ENCODE measurements around the gene HCLS1.

Gene HCLS1

GRCh38 chr3:121626495-121626894, 34.2 kb downstream of the HCLS1 start:
- Histone ChIP-seq H3K4me3 (ENCODE audit: low read depth, low read length) (no peak overlapping the region), H3K27ac (no peak overlapping the region), H3K9me3 (ENCODE audit: severe bottlenecking) (no peaks in the 10 kb centered on the region), H3K36me3 (no peaks in the 10 kb centered on the region), H3K27me3 (ENCODE audit: insufficient read depth, low read depth, severe bottlenecking) (no peaks in the 10 kb centered on the region)
- no peak for DNase-seq
- TF ChIP-seq, protein P1, sequence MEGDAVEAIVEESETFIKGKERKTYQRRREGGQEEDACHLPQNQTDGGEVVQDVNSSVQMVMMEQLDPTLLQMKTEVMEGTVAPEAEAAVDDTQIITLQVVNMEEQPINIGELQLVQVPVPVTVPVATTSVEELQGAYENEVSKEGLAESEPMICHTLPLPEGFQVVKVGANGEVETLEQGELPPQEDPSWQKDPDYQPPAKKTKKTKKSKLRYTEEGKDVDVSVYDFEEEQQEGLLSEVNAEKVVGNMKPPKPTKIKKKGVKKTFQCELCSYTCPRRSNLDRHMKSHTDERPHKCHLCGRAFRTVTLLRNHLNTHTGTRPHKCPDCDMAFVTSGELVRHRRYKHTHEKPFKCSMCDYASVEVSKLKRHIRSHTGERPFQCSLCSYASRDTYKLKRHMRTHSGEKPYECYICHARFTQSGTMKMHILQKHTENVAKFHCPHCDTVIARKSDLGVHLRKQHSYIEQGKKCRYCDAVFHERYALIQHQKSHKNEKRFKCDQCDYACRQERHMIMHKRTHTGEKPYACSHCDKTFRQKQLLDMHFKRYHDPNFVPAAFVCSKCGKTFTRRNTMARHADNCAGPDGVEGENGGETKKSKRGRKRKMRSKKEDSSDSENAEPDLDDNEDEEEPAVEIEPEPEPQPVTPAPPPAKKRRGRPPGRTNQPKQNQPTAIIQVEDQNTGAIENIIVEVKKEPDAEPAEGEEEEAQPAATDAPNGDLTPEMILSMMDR (IDR thresholded peaks at IDR 0.05; ENCODE audit: low read depth, low read length) = no peak

GRCh38 chr3:121624147-121624899, 36.4 kb downstream of the HCLS1 start:
- TF ChIP-seq, protein P1 (IDR thresholded peaks at IDR 0.05; ENCODE audit: low read depth, low read length) = no peak
- Histone ChIP-seq H3K27ac (no peak overlapping the region), H3K9me3 (ENCODE audit: severe bottlenecking) (no peaks in the 10 kb centered on the region), H3K27me3 (ENCODE audit: insufficient read depth, low read depth, severe bottlenecking) (no peaks in the 10 kb centered on the region), H3K36me3 (no peaks in the 10 kb centered on the region), H3K4me3 (ENCODE audit: low read depth, low read length) (no peak overlapping the region)
- no peak for DNase-seq

GRCh38 chr3:121621491-121621890, 39.2 kb downstream of the HCLS1 start:
- no peaks in the 10 kb centered on the region for H3K27me3 ChIP-seq (ENCODE audit: insufficient read depth, low read depth, severe bottlenecking)
- H3K9me3 ChIP-seq (ENCODE audit: severe bottlenecking) = no peaks in the 10 kb centered on the region
- no peak overlapping the region for H3K27ac ChIP-seq
- H3K4me3 ChIP-seq (ENCODE audit: low read depth, low read length) = no peak overlapping the region
- TF ChIP-seq, protein P1 (IDR thresholded peaks at IDR 0.05; ENCODE audit: low read depth, low read length) = no peak
- no peak for DNase-seq
- H3K36me3 ChIP-seq = no peaks in the 10 kb centered on the region

DNA sequence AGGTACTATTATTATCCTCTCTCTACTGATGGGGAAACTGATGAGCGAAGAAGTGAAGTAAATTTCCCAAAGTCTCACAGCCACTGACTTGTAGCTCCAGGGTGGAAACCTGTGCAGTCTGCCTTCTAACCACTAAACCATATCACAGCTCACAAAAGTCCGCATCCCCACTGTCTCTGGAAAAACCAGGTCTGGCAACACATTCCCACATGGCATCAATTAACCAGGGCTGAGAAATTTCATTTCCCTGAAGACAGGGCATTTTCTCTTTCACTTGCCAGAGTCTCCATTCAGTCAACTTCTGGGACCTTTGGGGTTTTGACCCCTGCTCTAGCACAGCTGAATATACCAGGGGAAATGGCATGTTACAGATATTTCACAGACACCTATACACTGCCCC, 41.0 kb downstream of the HCLS1 start:
- no peak overlapping the region for H3K4me3 ChIP-seq (ENCODE audit: low read depth, low read length)
- TF ChIP-seq, protein P1 (IDR thresholded peaks at IDR 0.05; ENCODE audit: low read depth, low read length) = no peak
- no peak overlapping the region for H3K27ac ChIP-seq
- H3K9me3 ChIP-seq (ENCODE audit: severe bottlenecking) = no peaks in the 10 kb centered on the region
- no peaks in the 10 kb centered on the region for H3K27me3 ChIP-seq (ENCODE audit: insufficient read depth, low read depth, severe bottlenecking)
- H3K36me3 ChIP-seq = no peaks in the 10 kb centered on the region
- no peak for DNase-seq

DNA sequence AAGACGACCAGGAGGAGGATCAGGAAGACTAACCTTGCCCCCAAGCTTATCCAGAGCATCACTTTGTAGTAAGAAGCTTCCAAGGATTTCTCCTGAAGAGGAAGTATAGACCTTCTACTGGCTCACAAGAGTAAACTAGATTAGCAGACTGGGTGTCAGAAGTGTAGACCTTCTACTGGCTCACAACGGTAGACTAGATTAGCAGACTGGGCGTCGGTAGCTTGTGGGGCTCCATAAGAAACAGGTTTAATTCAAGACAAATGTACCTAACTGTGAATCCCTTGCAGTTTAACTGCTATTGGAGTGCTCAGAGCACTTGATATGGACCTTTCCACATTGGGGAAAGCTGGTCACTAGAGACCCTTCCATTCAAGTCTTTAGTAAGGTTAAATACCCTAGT, 54.6 kb downstream of the HCLS1 start:
- TF ChIP-seq, protein P1 (IDR thresholded peaks at IDR 0.05; ENCODE audit: low read depth, low read length) = no peak
- DNase-seq = no peak
- Histone ChIP-seq H3K36me3 (no peaks in the 10 kb centered on the region), H3K9me3 (ENCODE audit: severe bottlenecking) (no peaks in the 10 kb centered on the region), H3K27me3 (ENCODE audit: insufficient read depth, low read depth, severe bottlenecking) (no peaks in the 10 kb centered on the region), H3K27ac (no peak overlapping the region), H3K4me3 (ENCODE audit: low read depth, low read length) (no peak overlapping the region)

DNA sequence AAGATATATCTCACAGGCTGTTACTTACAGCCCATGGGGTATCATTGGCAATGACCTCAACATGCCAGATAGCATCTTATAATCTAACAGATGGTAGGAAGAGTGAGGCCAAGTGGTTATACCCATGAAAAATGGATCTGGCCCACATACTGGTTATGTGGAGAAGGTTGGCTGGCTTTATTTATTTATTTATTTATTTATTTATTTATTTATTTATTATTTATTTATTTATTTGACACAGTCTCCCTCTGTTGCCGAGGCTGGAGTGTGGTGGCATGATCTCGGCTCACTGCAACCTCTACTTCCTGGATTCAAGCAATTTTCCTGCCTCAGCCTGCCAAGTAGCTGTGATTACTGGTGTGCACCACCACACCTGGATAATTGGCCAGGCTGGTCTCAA, 55.9 kb downstream of the HCLS1 start:
- Histone ChIP-seq H3K27me3 (ENCODE audit: insufficient read depth, low read depth, severe bottlenecking) (no peaks in the 10 kb centered on the region), H3K9me3 (ENCODE audit: severe bottlenecking) (no peaks in the 10 kb centered on the region), H3K27ac (no peak overlapping the region), H3K36me3 (no peaks in the 10 kb centered on the region), H3K4me3 (ENCODE audit: low read depth, low read length) (no peak overlapping the region)
- DNase-seq = no peak
- TF ChIP-seq, protein P1 (IDR thresholded peaks at IDR 0.05; ENCODE audit: low read depth, low read length) = no peak
